ENCODE results near the gene TRPM2.

TRPM2 gene

GRCh38 chr21:44352253-44352860, 1.1 kb upstream of the TRPM2 start:
- no peak overlapping the region for H3K4me3 ChIP-seq (ENCODE audit: low read depth, low read length)
- no peak for DNase-seq

DNA sequence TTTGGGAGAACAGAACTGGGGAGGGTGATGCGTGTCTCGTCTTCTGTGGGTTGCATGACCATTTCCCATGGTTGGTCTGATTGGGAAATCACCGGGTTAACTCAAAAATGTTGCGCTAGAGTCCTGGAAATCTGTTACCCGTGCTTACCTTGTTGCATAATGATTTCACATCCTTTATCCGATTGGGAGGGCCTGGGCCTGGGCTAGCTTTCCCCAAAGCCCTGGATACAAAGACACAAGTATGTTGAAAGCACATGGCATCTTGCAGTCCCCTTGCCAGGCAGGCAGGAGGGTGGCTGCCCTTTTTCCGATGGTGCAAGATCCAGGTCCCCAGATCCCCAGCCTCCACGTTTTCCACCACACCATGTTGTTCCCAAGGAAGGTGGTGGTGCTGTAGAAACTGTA, 582 bp downstream of the TRPM2 start:
- no peak for DNase-seq
- no peaks in the 10 kb centered on the region for H3K9me3 ChIP-seq (ENCODE audit: severe bottlenecking)
- TF ChIP-seq, protein P1, sequence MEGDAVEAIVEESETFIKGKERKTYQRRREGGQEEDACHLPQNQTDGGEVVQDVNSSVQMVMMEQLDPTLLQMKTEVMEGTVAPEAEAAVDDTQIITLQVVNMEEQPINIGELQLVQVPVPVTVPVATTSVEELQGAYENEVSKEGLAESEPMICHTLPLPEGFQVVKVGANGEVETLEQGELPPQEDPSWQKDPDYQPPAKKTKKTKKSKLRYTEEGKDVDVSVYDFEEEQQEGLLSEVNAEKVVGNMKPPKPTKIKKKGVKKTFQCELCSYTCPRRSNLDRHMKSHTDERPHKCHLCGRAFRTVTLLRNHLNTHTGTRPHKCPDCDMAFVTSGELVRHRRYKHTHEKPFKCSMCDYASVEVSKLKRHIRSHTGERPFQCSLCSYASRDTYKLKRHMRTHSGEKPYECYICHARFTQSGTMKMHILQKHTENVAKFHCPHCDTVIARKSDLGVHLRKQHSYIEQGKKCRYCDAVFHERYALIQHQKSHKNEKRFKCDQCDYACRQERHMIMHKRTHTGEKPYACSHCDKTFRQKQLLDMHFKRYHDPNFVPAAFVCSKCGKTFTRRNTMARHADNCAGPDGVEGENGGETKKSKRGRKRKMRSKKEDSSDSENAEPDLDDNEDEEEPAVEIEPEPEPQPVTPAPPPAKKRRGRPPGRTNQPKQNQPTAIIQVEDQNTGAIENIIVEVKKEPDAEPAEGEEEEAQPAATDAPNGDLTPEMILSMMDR (IDR thresholded peaks at IDR 0.05; ENCODE audit: low read depth, low read length), result no peak
- H3K27me3 ChIP-seq (ENCODE audit: insufficient read depth, low read depth, severe bottlenecking), result no peaks in the 10 kb centered on the region
- no peak overlapping the region for H3K4me3 ChIP-seq (ENCODE audit: low read depth, low read length)
- H3K36me3 ChIP-seq, result no peaks in the 10 kb centered on the region
- H3K27ac ChIP-seq, result no peak overlapping the region

More at GRCh38 chr21:44352253-44352860, 1.1 kb upstream of the TRPM2 start:
- TF ChIP-seq, protein P1 (IDR thresholded peaks at IDR 0.05; ENCODE audit: low read depth, low read length), result no peak
- Histone ChIP-seq H3K27ac (no peak overlapping the region), H3K27me3 (ENCODE audit: insufficient read depth, low read depth, severe bottlenecking) (no peaks in the 10 kb centered on the region), H3K36me3 (no peaks in the 10 kb centered on the region), H3K9me3 (ENCODE audit: severe bottlenecking) (no peaks in the 10 kb centered on the region)

DNA sequence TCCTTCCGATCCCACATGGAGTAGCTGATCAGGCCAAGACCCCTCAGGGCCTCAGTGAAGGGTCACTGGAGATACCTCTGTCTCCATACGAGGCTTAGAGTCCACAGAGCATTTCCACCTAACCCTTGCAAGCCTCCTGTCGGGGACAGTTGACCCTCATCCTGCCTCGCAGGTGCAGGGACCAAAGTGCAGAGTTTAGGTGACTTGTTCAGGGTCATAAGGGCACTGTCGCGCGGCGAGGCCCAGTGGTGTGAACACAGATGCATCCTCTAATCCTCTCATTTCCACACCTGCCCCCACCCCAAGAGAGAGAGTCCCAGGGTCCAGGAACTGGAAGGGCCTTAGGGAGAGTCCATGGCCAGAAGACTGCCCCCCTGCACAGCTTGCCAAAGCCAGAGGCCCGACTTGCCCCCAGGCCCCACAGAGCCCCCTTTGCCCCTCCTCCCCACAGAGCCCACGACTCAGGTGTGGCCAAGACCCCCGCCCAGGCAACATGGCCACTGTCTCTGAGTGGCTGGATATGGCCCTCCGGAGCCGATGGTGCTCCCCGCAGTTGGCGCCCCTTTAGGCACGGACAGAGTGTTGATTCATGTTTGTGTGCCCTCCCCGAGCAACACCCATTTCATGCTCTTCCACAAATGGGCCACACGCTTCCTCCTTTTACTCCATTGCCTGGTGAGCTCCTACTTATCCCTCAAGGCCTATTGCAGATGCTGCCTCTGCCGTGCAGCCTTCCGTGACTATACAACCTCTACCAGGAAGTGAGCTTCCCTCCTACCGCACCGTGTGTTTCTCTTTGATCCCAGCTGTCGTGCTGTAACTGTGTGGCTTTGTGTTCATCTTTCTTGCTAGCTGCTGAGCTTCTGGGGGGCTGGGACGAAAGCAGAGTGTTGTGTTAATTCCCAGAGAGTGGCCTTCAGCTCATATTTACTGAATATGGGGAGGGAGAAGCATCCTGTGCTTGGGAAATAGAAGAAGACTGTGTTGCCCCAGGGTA, 1.7 kb downstream of the TRPM2 start:
- no peaks in the 10 kb centered on the region for H3K36me3 ChIP-seq
- no peaks in the 10 kb centered on the region for H3K9me3 ChIP-seq (ENCODE audit: severe bottlenecking)
- TF ChIP-seq, protein P1 (IDR thresholded peaks at IDR 0.05; ENCODE audit: low read depth, low read length), result no peak
- no peak overlapping the region for H3K27ac ChIP-seq
- no peaks in the 10 kb centered on the region for H3K27me3 ChIP-seq (ENCODE audit: insufficient read depth, low read depth, severe bottlenecking)
- no peak overlapping the region for H3K4me3 ChIP-seq (ENCODE audit: low read depth, low read length)
- DNase-seq, result no peak

DNA sequence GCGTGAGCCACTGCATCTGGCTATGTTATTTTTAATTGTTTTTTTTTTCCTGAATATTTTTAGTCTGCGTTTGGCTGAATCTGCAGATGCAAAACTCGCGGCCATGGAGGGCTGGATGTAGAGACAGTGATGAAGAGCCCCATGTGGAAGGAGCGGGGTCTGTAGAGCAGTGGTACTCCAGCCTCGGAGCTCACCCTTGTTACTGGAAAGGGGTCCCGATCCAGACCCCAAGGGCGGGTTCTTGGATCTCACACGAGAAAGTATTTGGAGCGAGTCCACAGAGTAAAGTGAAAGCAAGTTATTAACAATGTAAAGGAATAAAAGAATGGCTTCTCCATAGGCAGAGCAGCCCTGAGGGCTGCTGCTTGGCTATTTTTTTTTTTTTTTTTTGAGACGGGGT, 2.7 kb downstream of the TRPM2 start:
- TF ChIP-seq, protein P1 (IDR thresholded peaks at IDR 0.05; ENCODE audit: low read depth, low read length), result no peak
- H3K27ac ChIP-seq, result no peak overlapping the region
- no peaks in the 10 kb centered on the region for H3K9me3 ChIP-seq (ENCODE audit: severe bottlenecking)
- no peak for DNase-seq
- H3K27me3 ChIP-seq (ENCODE audit: insufficient read depth, low read depth, severe bottlenecking), result no peaks in the 10 kb centered on the region
- no peaks in the 10 kb centered on the region for H3K36me3 ChIP-seq
- H3K4me3 ChIP-seq (ENCODE audit: low read depth, low read length), result no peak overlapping the region

GRCh38 chr21:44356636-44357035, 3.2 kb downstream of the TRPM2 start:
- no peaks in the 10 kb centered on the region for H3K9me3 ChIP-seq (ENCODE audit: severe bottlenecking)
- H3K27ac ChIP-seq, result no peak overlapping the region
- no peak for DNase-seq
- TF ChIP-seq, protein P1 (IDR thresholded peaks at IDR 0.05; ENCODE audit: low read depth, low read length), result no peak
- H3K4me3 ChIP-seq (ENCODE audit: low read depth, low read length), result no peak overlapping the region
- no peaks in the 10 kb centered on the region for H3K36me3 ChIP-seq
- no peaks in the 10 kb centered on the region for H3K27me3 ChIP-seq (ENCODE audit: insufficient read depth, low read depth, severe bottlenecking)
